Endothelial cell of umbilical vein (primary cell): ENCODE data around the gene TXNDC2.

Experiments
- CTCF ChIP-seq, 2 donors: IDR thresholded peaks; 1 replicate in 1 of 2; 2 replicates in 1 of 2; pipeline ENCODE4 v1.5.1; 2011; ENCODE audit warnings: low read length in 2 of 2, mild to moderate bottlenecking in 2 of 2, moderate library complexity in 2 of 2, control low read depth in 1 of 2, inconsistent platforms in 1 of 2, low read depth in 1 of 2; ENCODE audit not compliant: insufficient read depth in 1 of 2; ENCODE audit errors: extremely low read depth in 1 of 2
- EZH2 ChIP-seq: IDR thresholded peaks from 2 replicates; pipeline ENCODE4 v1.6.1; 2012; ENCODE audit warnings: borderline replicate concordance, low read depth, mild to moderate bottlenecking, moderate library complexity, low read length, inconsistent platforms; ENCODE audit not compliant: severe bottlenecking
- FOS ChIP-seq: IDR thresholded peaks from 2 replicates; pipeline ENCODE4 v1.6.1; 2011; ENCODE audit warnings: mild to moderate bottlenecking, low read length, moderate library complexity, borderline replicate concordance; ENCODE audit not compliant: insufficient read depth
- GATA2 ChIP-seq: IDR thresholded peaks from 2 replicates; pipeline ENCODE4 v1.7.0; 2011; ENCODE audit warnings: low read depth, mild to moderate bottlenecking, moderate library complexity, mixed read lengths, low read length; ENCODE audit not compliant: insufficient read length, insufficient read depth
- JUN ChIP-seq: IDR thresholded peaks from 2 replicates; pipeline ENCODE4 v1.6.1; 2011; ENCODE audit warnings: borderline replicate concordance, low read depth; ENCODE audit not compliant: insufficient read length, insufficient read depth
- MAX ChIP-seq: IDR thresholded peaks from 2 replicates; pipeline ENCODE4 v1.6.1; 2011; ENCODE audit not compliant: insufficient read depth, insufficient read length
- MYC ChIP-seq: IDR thresholded peaks from one replicate; pipeline ENCODE4 v1.6.1; 2011; ENCODE audit warnings: mild to moderate bottlenecking, low read depth, low read length
- POLR2A ChIP-seq: IDR thresholded peaks from 2 replicates; pipeline ENCODE4 v1.6.1; 2012; ENCODE audit warnings: low read depth, mild to moderate bottlenecking, control low read depth, low read length
- POLR2AphosphoS5 ChIP-seq: IDR thresholded peaks from 2 replicates; pipeline ENCODE4 v1.6.1; 2012; ENCODE audit warnings: low read depth, mild to moderate bottlenecking, control low read depth, low read length, moderate library complexity; ENCODE audit not compliant: insufficient read depth

GRCh38 chr18:9855681-9856080, 30.1 kb upstream of the TXNDC2 start:
- TF ChIP-seq CTCF (IDR thresholded peaks at IDR 0.05; ENCODE audit: extremely low read depth in 1 of 2, insufficient read depth in 1 of 2, low read depth in 1 of 2, low read length in 2 of 2) (no peak), POLR2AphosphoS5 (no peak), POLR2A (no peak), FOS (no peak), GATA2 (no peak), EZH2 (no peak), MAX (no peak), MYC (no peak), JUN (no peak)
